ENCODE data around the gene EARS2. TPM values are rescaled to one million over a fixed set of nuclear protein-coding genes. Genes with fewer than 3 reads are reported as not detected.
"Not testable (repeated sequence)": the region's sequence is repeated elsewhere in the genome, so short reads cannot be mapped to it uniquely, and the experiment has no call there.

Gene EARS2
- total and polyA plus RNA-seq, 3 donors from 2014 or later = 32.3 to 76.7 (median 55.9) TPM

DNA sequence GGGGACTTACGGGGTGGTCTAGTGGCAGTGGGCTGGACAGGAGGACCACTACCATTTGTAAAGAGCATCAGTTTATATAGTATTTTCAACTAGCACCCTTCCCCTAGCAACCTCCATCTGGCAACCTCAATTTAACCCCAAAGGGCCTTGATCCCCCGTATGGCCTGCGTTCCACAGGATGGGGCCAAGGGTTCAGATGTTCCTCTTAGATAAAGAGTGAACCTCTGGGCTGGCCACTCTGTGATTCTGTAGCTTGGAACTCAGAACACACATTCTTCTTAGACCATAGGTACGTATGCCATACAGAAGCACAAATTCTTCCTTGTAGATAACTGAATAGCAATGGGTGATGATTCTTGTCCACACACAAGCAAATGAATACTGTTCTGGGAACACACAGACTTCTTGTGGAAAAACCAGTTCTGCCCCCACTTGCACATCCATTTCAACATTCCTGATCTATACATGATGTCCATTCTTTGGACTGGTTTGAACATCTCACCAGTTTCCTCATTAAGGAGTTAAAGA, 44.9 kb downstream of the EARS2 start:
- WGBS, 2 donors = 88% methylated on average over 4 of the region's 4 CpGs
- intact Hi-C loops (cut with DNase I; ENCODE audit: low total_unique reads) = no loop called here
- Histone ChIP-seq H3K27ac (no peak overlapping the region), H3K4me1 (peaks cover 17% of the 10 kb centered on the region), H3K36me3 (ENCODE audit: low read depth, missing control alignments) (no peaks in the 10 kb centered on the region), H3K4me3 (no peak overlapping the region), H3K9me3 (no peaks in the 10 kb centered on the region), H3K27me3 (no peaks in the 10 kb centered on the region)
- no peak for TF ChIP-seq POLR2A (IDR thresholded peaks at IDR 0.05)
- TF ChIP-seq, protein P1, sequence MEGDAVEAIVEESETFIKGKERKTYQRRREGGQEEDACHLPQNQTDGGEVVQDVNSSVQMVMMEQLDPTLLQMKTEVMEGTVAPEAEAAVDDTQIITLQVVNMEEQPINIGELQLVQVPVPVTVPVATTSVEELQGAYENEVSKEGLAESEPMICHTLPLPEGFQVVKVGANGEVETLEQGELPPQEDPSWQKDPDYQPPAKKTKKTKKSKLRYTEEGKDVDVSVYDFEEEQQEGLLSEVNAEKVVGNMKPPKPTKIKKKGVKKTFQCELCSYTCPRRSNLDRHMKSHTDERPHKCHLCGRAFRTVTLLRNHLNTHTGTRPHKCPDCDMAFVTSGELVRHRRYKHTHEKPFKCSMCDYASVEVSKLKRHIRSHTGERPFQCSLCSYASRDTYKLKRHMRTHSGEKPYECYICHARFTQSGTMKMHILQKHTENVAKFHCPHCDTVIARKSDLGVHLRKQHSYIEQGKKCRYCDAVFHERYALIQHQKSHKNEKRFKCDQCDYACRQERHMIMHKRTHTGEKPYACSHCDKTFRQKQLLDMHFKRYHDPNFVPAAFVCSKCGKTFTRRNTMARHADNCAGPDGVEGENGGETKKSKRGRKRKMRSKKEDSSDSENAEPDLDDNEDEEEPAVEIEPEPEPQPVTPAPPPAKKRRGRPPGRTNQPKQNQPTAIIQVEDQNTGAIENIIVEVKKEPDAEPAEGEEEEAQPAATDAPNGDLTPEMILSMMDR (IDR thresholded peaks at IDR 0.05) = no peak
- DNase-seq = no peak

GRCh38 chr16:23511731-23512130, 45.4 kb downstream of the EARS2 start:
- H3K4me1 ChIP-seq = peaks cover 17% of the 10 kb centered on the region
- H3K36me3 ChIP-seq (ENCODE audit: low read depth, missing control alignments) = no peaks in the 10 kb centered on the region
- WGBS, 2 donors = 87% methylated on average over 7 of the region's 7 CpGs
- intact Hi-C loops (cut with DNase I; ENCODE audit: low total_unique reads) = no loop called here
- no peak for DNase-seq
- H3K27ac ChIP-seq = no peak overlapping the region
- no peaks in the 10 kb centered on the region for H3K27me3 ChIP-seq
- TF ChIP-seq POLR2A (IDR thresholded peaks at IDR 0.05) = no peak
- TF ChIP-seq, protein P1 (IDR thresholded peaks at IDR 0.05) = no peak
- no peak overlapping the region for H3K4me3 ChIP-seq
- no peaks in the 10 kb centered on the region for H3K9me3 ChIP-seq

GRCh38 chr16:23510915-23511270, 46.3 kb downstream of the EARS2 start:
- intact Hi-C loops (cut with DNase I; ENCODE audit: low total_unique reads) = not testable (repeated sequence)

DNA sequence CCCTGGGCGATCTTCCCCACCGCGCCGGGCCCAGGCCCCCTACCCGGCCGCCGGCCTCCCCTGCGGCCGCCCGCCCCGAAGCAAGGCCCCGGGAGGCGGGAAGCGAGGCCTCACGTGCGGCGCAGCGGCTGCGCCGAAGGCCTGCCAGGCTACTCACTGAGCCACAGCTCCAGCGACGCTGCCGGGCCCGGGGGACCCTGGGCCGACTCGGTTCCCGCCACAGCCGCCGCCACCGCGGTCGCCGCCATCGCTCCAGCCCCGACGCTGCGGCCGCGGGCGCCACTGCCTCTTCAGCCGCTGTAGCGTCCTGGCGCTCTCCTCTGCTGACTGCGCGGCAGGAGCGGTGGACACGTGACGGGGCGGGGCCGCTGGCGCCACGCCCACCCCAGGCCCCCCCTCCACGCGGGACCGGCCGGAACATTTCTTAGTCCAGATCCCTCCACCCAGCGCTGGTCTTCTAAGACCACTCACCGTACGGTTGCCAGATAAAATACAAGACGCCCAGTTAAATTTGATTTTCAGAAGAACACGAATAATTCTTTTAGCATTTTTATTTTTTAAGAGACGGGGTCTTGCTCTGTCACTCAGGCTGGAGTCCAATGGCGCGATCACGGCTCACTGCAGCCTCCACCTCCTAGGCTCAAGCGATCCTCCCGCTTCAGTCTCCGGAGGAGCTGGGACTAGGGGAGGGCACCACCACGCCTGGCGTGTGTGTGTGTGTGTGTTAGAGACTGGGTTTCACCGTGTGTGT, 46.8 kb downstream of the EARS2 start, which contains the start of gene GGA2:
GGA2 (minus strand) TSS at position 331 of the 751 bp plus-strand sequence; CDS start at position 248, 83 bp downstream.
- Histone ChIP-seq H3K36me3 (ENCODE audit: low read depth, missing control alignments) (no peaks in the 10 kb centered on the region), H3K4me3 (peak within 1 kb of the TSS; percentile 71 to 97), H3K9me3 (no peaks in the 10 kb centered on the region), H3K27ac (peak within 1 kb of the TSS; percentile 31 to 87), H3K27me3 (no peaks in the 10 kb centered on the region), H3K4me1 (peaks cover 19% of the 10 kb centered on the region)
- peak; percentile 90 for DNase-seq
- TF ChIP-seq, protein P1 (IDR thresholded peaks at IDR 0.05) = peak in 1 of 3 experiments; percentile 33
- peak; percentile 87 for TF ChIP-seq POLR2A (IDR thresholded peaks at IDR 0.05)
- intact Hi-C loops (cut with DNase I; ENCODE audit: low total_unique reads) = no loop called here
- WGBS, 2 donors = 0 to 1% methylated on average over 31 to 55 of the region's 71 CpGs

More at GRCh38 chr16:23510915-23511270, 46.3 kb downstream of the EARS2 start:
- DNase-seq; H3K27me3 ChIP-seq; H3K9me3 ChIP-seq; H3K36me3 ChIP-seq (ENCODE audit: low read depth, missing control alignments): not testable (repeated sequence)
- 56 to 68% methylated on average over 8 to 10 of the region's 10 CpGs for WGBS, 2 donors
- Histone ChIP-seq H3K4me3 (peak overlapping the region; percentile 71 to 97), H3K27ac (peak overlapping the region in 1 of 2 donors; percentile 87), H3K4me1 (peaks cover 17% of the 10 kb centered on the region)

DNA sequence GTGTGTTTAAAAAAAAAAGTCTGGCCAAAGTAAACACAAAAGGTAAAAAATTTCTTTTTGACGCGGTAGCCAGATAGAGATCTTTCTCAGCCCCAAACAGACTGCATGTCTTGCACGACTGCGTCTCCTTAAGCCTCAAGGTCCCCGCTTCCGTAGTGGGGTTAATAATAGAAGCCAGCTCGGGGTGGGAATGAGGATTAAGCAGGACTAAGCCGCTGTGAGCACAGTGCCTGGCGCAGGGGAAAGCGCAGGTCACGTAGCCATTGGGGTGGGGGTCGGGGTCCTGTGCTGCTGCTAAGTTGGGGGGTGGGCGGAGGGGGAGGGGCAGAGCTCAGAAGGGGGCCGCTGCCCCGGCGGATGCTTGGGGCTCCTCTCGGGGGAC, 47.4 kb downstream of the EARS2 start:
- Histone ChIP-seq H3K27ac (peak overlapping the region; percentile 31 to 87), H3K4me3 (peak overlapping the region; percentile 71 to 97), H3K4me1 (peaks cover 19% of the 10 kb centered on the region), H3K36me3 (ENCODE audit: low read depth, missing control alignments) (no peaks in the 10 kb centered on the region), H3K27me3 (no peaks in the 10 kb centered on the region), H3K9me3 (no peaks in the 10 kb centered on the region)
- no peak for TF ChIP-seq POLR2A (IDR thresholded peaks at IDR 0.05)
- TF ChIP-seq, protein P1 (IDR thresholded peaks at IDR 0.05) = no peak
- intact Hi-C loops (cut with DNase I; ENCODE audit: low total_unique reads) = no loop called here
- peak; percentile 50 for DNase-seq
- WGBS, 2 donors = 0 to 1% methylated on average over 8 to 15 of the region's 17 CpGs
